Endothelial cell of umbilical vein (primary cell): Measurements from ENCODE around the gene C10orf71.

Experiments
- CTCF ChIP-seq, 2 donors: IDR thresholded peaks; 1 replicate in 1 of 2; 2 replicates in 1 of 2; pipeline ENCODE4 v1.5.1; 2011; ENCODE audit warnings: low read length in 2 of 2, mild to moderate bottlenecking in 2 of 2, moderate library complexity in 2 of 2, control low read depth in 1 of 2, inconsistent platforms in 1 of 2, low read depth in 1 of 2; ENCODE audit not compliant: insufficient read depth in 1 of 2; ENCODE audit errors: extremely low read depth in 1 of 2
- EZH2 ChIP-seq: IDR thresholded peaks from 2 replicates; pipeline ENCODE4 v1.6.1; 2012; ENCODE audit warnings: borderline replicate concordance, low read depth, mild to moderate bottlenecking, moderate library complexity, low read length, inconsistent platforms; ENCODE audit not compliant: severe bottlenecking
- FOS ChIP-seq: IDR thresholded peaks from 2 replicates; pipeline ENCODE4 v1.6.1; 2011; ENCODE audit warnings: mild to moderate bottlenecking, low read length, moderate library complexity, borderline replicate concordance; ENCODE audit not compliant: insufficient read depth
- JUN ChIP-seq: IDR thresholded peaks from 2 replicates; pipeline ENCODE4 v1.6.1; 2011; ENCODE audit warnings: borderline replicate concordance, low read depth; ENCODE audit not compliant: insufficient read length, insufficient read depth
- MAX ChIP-seq: IDR thresholded peaks from 2 replicates; pipeline ENCODE4 v1.6.1; 2011; ENCODE audit not compliant: insufficient read depth, insufficient read length
- MYC ChIP-seq: IDR thresholded peaks from one replicate; pipeline ENCODE4 v1.6.1; 2011; ENCODE audit warnings: mild to moderate bottlenecking, low read depth, low read length
- POLR2A ChIP-seq: IDR thresholded peaks from 2 replicates; pipeline ENCODE4 v1.6.1; 2012; ENCODE audit warnings: low read depth, mild to moderate bottlenecking, control low read depth, low read length
- POLR2AphosphoS5 ChIP-seq: IDR thresholded peaks from 2 replicates; pipeline ENCODE4 v1.6.1; 2012; ENCODE audit warnings: low read depth, mild to moderate bottlenecking, control low read depth, low read length, moderate library complexity; ENCODE audit not compliant: insufficient read depth

GRCh38 chr10:49314806-49315205 lies 15.8 kb downstream of the C10orf71 start:
- TF ChIP-seq CTCF (IDR thresholded peaks at IDR 0.05; ENCODE audit: extremely low read depth in 1 of 2, insufficient read depth in 1 of 2, low read depth in 1 of 2, low read length in 2 of 2) (no peak), EZH2 (no peak), POLR2A (no peak), MAX (no peak), MYC (no peak), POLR2AphosphoS5 (no peak), FOS (no peak), JUN (no peak)
